Activated CD4-positive, alpha-beta T cell treated with anti-CD3 and anti-CD28 coated beads for 1 hour (primary cell): ENCODE results near the gene PRSS56.

ENCODE experiments used
- DNase-seq: peaks from one replicate; pipeline ENCODE4 v3.0.0-alpha.2; 2020

PRSS56 gene

GRCh38 chr2:232486558-232487384, 33.4 kb upstream of the PRSS56 start:
- DNase-seq = no peak

GRCh38 chr2:232487385-232488096, 32.6 kb upstream of the PRSS56 start, which contains the start of gene ECEL1:
Gene ECEL1, minus strand, starts transcription at chr2:232487834. Its CDS starts 1,181 bp downstream, at chr2:232486653.
- no peak for DNase-seq

GRCh38 chr2:232488097-232488711, 32.0 kb upstream of the PRSS56 start:
- no peak for DNase-seq

GRCh38 chr2:232488721-232489300, 31.4 kb upstream of the PRSS56 start:
- no peak for DNase-seq

GRCh38 chr2:232489516-232490220, 30.5 kb upstream of the PRSS56 start:
- DNase-seq = no peak

GRCh38 chr2:232490221-232491138, 29.7 kb upstream of the PRSS56 start:
- DNase-seq = no peak

GRCh38 chr2:232491139-232491780, 28.9 kb upstream of the PRSS56 start:
- DNase-seq = no peak

GRCh38 chr2:232492236-232492848, 27.8 kb upstream of the PRSS56 start:
- no peak for DNase-seq

- DNase-seq = no peak
Measured at GRCh38 chr2:232492963-232493700, 27.1 kb upstream of the PRSS56 start.

GRCh38 chr2:232493701-232494474, 26.3 kb upstream of the PRSS56 start:
- DNase-seq = no peak

- DNase-seq = no peak
Measured at GRCh38 chr2:232494542-232494941, 25.6 kb upstream of the PRSS56 start.

- no peak for DNase-seq
Measured at GRCh38 chr2:232495292-232495691, 24.9 kb upstream of the PRSS56 start.

- DNase-seq = no peak
Measured at GRCh38 chr2:232496501-232497270, 23.5 kb upstream of the PRSS56 start.

GRCh38 chr2:232497348-232497747, 22.8 kb upstream of the PRSS56 start:
- DNase-seq = no peak

GRCh38 chr2:232498452-232498851, 21.7 kb upstream of the PRSS56 start:
- no peak for DNase-seq

GRCh38 chr2:232501331-232501771, 18.8 kb upstream of the PRSS56 start:
- DNase-seq = no peak

GRCh38 chr2:232501794-232502390, 18.3 kb upstream of the PRSS56 start:
- DNase-seq = no peak

GRCh38 chr2:232502511-232502910, 17.7 kb upstream of the PRSS56 start:
- no peak for DNase-seq
